Right atrium auricular region (tissue), 2 donors: ENCODE data around the gene LUZP2. TPM values are rescaled to one million over a fixed set of nuclear protein-coding genes. Genes with fewer than 3 reads are reported as not detected.

Experiments used
- DNase-seq: peaks from one replicate; pipeline ENCODE4 v3.0.0-alpha.2; 2019; ENCODE audit warnings: low spot score
- H3K27ac ChIP-seq, 2 donors: fragments of 200-600 bp; sonication (generic); 1 replicate in 1 of 2; 2 replicates in 1 of 2; pipeline ENCODE4 v1.5.1; 2016 to 2019
- H3K27me3 ChIP-seq, 2 donors: fragments of 200-600 bp; sonication (generic); one replicate each; pipeline versions ENCODE4 v1.5.1 to v1.6.0; 2017 to 2019
- H3K36me3 ChIP-seq: fragments of 200-600 bp; sonication (generic); one replicate; pipeline ENCODE4 v1.5.1; 2016
- H3K4me1 ChIP-seq, 2 donors: fragments of 200-600 bp; sonication (generic); one replicate each; pipeline versions ENCODE4 v1.5.1 to v1.6.0; 2017 to 2019
- H3K4me3 ChIP-seq, 2 donors: fragments of 200-600 bp; sonication (generic); 1 replicate in 1 of 2; 2 replicates in 1 of 2; pipeline ENCODE4 v1.5.1; 2017 to 2019; ENCODE audit warnings: mild to moderate bottlenecking in 1 of 2, moderate library complexity in 1 of 2
- H3K9me3 ChIP-seq, 2 donors: fragments of 200-600 bp; sonication (generic); one replicate each; pipeline ENCODE4 v1.5.1; 2019
- CTCF ChIP-seq, 2 donors: fragments of 200-600 bp; sonication (generic); IDR thresholded peaks; one replicate each; pipeline ENCODE4 v1.5.1; 2019; ENCODE audit warnings: antibody characterized with exemption in 2 of 2
- total RNA-seq, 2 donors: library from RNA; depleted of rRNA; stranded (reverse); fragments of >200 nt; gene quantifications; one replicate each; pipeline ENCODE4 v1.1.0, GENCODE V29; 2016

The LUZP2 gene
- total RNA-seq, 2 donors from 2014 or later, result 0.19 TPM; not detected in 1

DNA sequence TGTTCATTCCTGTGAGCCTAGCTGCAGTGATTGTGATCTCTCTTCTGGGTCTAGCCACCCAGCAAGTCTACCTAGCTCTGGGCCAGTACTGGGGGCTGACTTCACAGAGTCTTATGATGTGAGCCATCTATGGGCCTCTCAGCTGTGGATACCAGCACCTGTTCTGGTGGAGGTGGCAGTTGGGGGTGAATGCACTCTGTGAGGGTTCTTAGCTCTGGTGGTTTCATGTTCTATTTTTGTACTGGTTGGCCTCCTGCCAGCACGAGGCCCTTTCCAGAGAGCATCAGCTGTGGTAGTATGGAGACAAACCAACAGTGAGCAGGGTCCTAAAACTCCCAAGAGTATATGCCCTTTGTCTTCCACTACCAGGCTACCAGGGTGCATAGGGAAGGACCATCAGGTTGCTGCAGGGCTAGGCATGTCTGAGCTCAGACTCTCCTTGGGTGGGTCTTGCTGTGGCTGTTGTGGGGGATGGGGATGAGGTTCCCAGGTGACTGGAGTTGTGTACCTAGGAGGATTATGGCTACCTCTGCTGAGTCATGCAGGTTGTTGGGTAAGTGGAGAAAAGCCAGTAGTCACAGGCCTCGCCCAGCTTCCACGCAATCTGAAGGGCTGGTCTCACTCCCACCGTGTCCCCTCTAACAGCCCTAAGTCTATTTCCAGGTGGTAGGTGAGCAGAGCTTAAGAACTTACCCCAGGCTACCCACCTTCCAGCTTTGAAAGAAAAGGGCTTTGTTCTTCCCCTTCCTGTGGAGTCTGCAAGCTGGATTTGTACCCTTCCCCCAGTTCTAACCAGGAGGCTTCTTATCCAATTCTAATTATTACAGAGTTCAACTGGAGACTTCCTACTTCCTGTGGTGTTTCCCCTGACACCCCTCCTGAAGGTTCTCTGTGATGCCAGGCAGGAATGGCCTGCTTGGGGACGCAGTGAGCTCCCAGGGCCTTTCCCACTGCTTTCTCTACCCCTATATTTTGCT lies 250.7 kb downstream of the LUZP2 start:
- H3K4me1 ChIP-seq, result no peaks in the 10 kb centered on the region
- no peaks in the 10 kb centered on the region for H3K27me3 ChIP-seq
- H3K4me3 ChIP-seq, result no peak overlapping the region
- H3K36me3 ChIP-seq, result no peaks in the 10 kb centered on the region
- no peak for TF ChIP-seq CTCF (IDR thresholded peaks at IDR 0.05)
- H3K9me3 ChIP-seq, result no peaks in the 10 kb centered on the region
- DNase-seq, result no peak
- H3K27ac ChIP-seq, result no peak overlapping the region

DNA sequence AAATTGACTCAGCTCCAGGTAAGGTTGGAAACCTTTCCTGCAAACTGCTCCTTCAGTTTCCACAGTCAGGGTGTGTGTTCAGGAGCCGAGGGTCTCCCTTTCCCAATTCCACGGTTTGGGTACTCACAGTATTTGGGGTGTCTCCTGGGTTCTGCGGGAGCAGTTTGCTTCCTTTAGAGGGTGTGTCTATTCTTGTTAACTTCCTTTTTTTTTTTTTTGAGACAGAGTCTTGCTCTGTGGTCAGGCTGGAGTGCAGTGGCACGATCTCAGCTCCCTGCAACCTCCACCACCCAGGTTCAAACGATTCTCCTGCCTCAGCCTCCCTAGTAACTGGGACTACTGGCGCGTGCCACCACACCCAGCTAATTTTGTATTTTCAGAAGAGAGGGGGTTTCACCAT lies 251.4 kb downstream of the LUZP2 start:
- H3K27ac ChIP-seq, result no peak overlapping the region
- no peak for TF ChIP-seq CTCF (IDR thresholded peaks at IDR 0.05)
- no peaks in the 10 kb centered on the region for H3K36me3 ChIP-seq

GRCh38 chr11:24754406-24754805 lies 257.6 kb downstream of the LUZP2 start:
- Histone ChIP-seq H3K27me3 (no peaks in the 10 kb centered on the region), H3K4me1 (no peaks in the 10 kb centered on the region), H3K36me3 (no peaks in the 10 kb centered on the region), H3K9me3 (no peaks in the 10 kb centered on the region), H3K4me3 (no peak overlapping the region), H3K27ac (no peak overlapping the region)
- no peak for TF ChIP-seq CTCF (IDR thresholded peaks at IDR 0.05)
- DNase-seq, result no peak

More for the DNA sequence above, 251.4 kb downstream of the LUZP2 start:
- H3K9me3 ChIP-seq, result no peaks in the 10 kb centered on the region
- no peak overlapping the region for H3K4me3 ChIP-seq
- no peaks in the 10 kb centered on the region for H3K27me3 ChIP-seq
- no peaks in the 10 kb centered on the region for H3K4me1 ChIP-seq
- DNase-seq, result no peak

DNA sequence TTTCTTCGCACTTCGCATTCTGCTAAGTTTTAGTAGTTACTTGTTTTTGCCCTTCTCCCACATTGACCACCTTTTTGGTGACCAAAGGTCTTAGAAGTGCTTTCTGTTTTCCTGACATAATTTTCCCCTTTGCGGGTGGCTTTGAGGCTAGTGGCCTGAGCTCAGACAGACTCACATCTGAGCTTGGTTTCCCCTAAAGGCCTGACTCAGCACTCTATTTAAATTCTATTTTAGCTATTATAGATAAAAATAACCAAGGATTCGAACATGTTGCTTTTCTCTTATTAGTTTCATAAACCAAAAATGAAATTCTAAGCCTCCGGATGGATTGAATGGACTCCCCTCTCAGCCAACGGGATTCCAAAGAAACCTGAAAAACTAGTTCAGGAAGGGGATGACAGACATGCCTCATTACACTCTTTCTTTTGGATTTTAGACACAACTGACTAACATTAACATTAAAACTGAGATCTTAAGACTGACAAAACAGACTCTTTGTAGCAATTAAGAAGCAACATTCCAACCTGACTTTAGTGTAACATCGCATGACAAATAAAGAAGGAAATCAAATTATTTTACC lies 258.5 kb downstream of the LUZP2 start:
- no peak for DNase-seq
- Histone ChIP-seq H3K4me1 (no peaks in the 10 kb centered on the region), H3K4me3 (no peak overlapping the region), H3K36me3 (no peaks in the 10 kb centered on the region), H3K9me3 (no peaks in the 10 kb centered on the region), H3K27ac (no peak overlapping the region), H3K27me3 (no peaks in the 10 kb centered on the region)
- TF ChIP-seq CTCF (IDR thresholded peaks at IDR 0.05), result no peak

- no peak overlapping the region for H3K27ac ChIP-seq
- no peak for DNase-seq
- TF ChIP-seq CTCF (IDR thresholded peaks at IDR 0.05), result no peak
- H3K9me3 ChIP-seq, result no peaks in the 10 kb centered on the region
- no peaks in the 10 kb centered on the region for H3K4me1 ChIP-seq
- H3K4me3 ChIP-seq, result no peak overlapping the region
- no peaks in the 10 kb centered on the region for H3K36me3 ChIP-seq
- no peaks in the 10 kb centered on the region for H3K27me3 ChIP-seq
Observed at GRCh38 chr11:24759742-24760141, 262.9 kb downstream of the LUZP2 start.
